Transverse colon (tissue), 4 donors: ENCODE measurements around the gene AIMP2. TPM values are rescaled to one million over a fixed set of nuclear protein-coding genes. Genes with fewer than 3 reads are reported as not detected.

Experiments
- DNase-seq: peaks from one replicate; pipeline ENCODE4 v3.0.0-alpha.2; 2019
- H3K27ac ChIP-seq, 4 donors: fragments of 200-600 bp; sonication (generic); 2 replicates each; pipeline ENCODE4 v1.5.1; 2016 to 2018; ENCODE audit warnings: inconsistent platforms in 4 of 4
- H3K27me3 ChIP-seq: fragments of 200-600 bp; sonication (generic); 2 replicates; pipeline ENCODE4 v1.5.1; 2017; ENCODE audit warnings: inconsistent platforms
- H3K36me3 ChIP-seq, 4 donors: fragments of 200-600 bp; sonication (generic); 2 replicates each; pipeline ENCODE4 v1.5.1; 2017 to 2019; ENCODE audit warnings: inconsistent platforms in 4 of 4
- H3K4me1 ChIP-seq, 4 donors: fragments of 200-600 bp; sonication (generic); 2 replicates each; pipeline ENCODE4 v1.5.1; 2017 to 2020; ENCODE audit warnings: inconsistent platforms in 4 of 4
- H3K4me3 ChIP-seq, 4 donors: fragments of 200-600 bp; sonication (generic); 1 replicate in 1 of 4; 2 replicates in 3 of 4; pipeline versions ENCODE4 v1.5.1 to v1.6.1; 2017 to 2019; ENCODE audit warnings: inconsistent platforms in 4 of 4
- H3K9me3 ChIP-seq, 2 donors: fragments of 200-600 bp; sonication (generic); 2 replicates each; pipeline ENCODE4 v1.5.1; 2017 to 2019; ENCODE audit warnings: inconsistent platforms in 2 of 2
- CTCF ChIP-seq, 5 experiments: fragments of 200-600 bp in 3 of 5; fragments of 450-650 bp in 2 of 5; sonication (generic) in 3 of 5; IDR thresholded peaks; 1 replicate in 2 of 5; 2 replicates in 3 of 5; pipeline ENCODE4 v1.5.1; 2016 to 2017; ENCODE audit warnings: antibody characterized with exemption in 5 of 5, inconsistent platforms in 3 of 5, mild to moderate bottlenecking in 2 of 5, moderate library complexity in 1 of 5
- EP300 ChIP-seq: sonication (generic); formaldehyde crosslinking; IDR thresholded peaks from one replicate; pipeline ENCODE4 v1.6.1; 2017; ENCODE audit warnings: antibody characterized with exemption, low read depth
- POLR2A ChIP-seq: fragments of 450-650 bp; IDR thresholded peaks from one replicate; pipeline ENCODE4 v1.6.1; 2016; ENCODE audit warnings: antibody characterized with exemption, mild to moderate bottlenecking, moderate library complexity
- POLR2AphosphoS5 ChIP-seq, 3 donors: sonication (generic); formaldehyde crosslinking; IDR thresholded peaks; one replicate each; pipeline ENCODE4 v1.6.1; 2016; ENCODE audit warnings: antibody characterized with exemption in 3 of 3
- WGBS, 2 donors: methylation state at CpG; one replicate each; pipeline ENCODE4 v1.1.5; 2018; ENCODE audit warnings: low coverage in 1 of 2; 5-methylcytosine and 5-hydroxymethylcytosine counted together
- in situ Hi-C, 4 donors: fragments of 200-750 bp; cut with MboI; loops; one replicate each; pipeline versions ENCODE4 v1.15.0 to v1.15.1; 2017; ENCODE audit warnings: low sequenced_read_pairs in 3 of 4, low pct_ligation_motif_present in 1 of 4, low pct_unique_long_range_greater_than_20kb in 1 of 4
- intact Hi-C: fragments of 100-400 bp; cut with DNase I; formaldehyde crosslinking; loops from one replicate; pipeline ENCODE4 v1.15.1; 2023; ENCODE audit warnings: low total_unique reads
- total RNA-seq, 4 donors: library from RNA; depleted of rRNA; stranded (reverse); fragments of >200 nt; gene quantifications; one replicate each; pipeline ENCODE4 v1.1.0, GENCODE V29; 2016

The AIMP2 gene
- total RNA-seq, 4 donors from 2014 or later: 4.9 to 56.8 (median 47.1) TPM

- no peak for DNase-seq
- H3K36me3 ChIP-seq: peaks cover 0 to 27% (median 13%) of the 10 kb centered on the region in 4 donors
- peaks cover 0 to 16% (median 9%) of the 10 kb centered on the region in 4 donors for H3K4me1 ChIP-seq
- no peaks in the 10 kb centered on the region for H3K9me3 ChIP-seq
- in situ Hi-C loops (no loop called here), intact Hi-C loops (no loop called here)
- TF ChIP-seq EP300 (no peak), POLR2AphosphoS5 (IDR thresholded peaks at IDR 0.05) (no peak), POLR2A (no peak), CTCF (IDR thresholded peaks at IDR 0.05) (no peak)
- H3K4me3 ChIP-seq: no peak overlapping the region
- no peaks in the 10 kb centered on the region for H3K27me3 ChIP-seq
- 80 to 95% methylated on average over 1 to 3 of the region's 3 CpGs for WGBS, 2 donors
- H3K27ac ChIP-seq: no peak overlapping the region
Observed at GRCh38 chr7:6031567-6031966, 22.5 kb downstream of the AIMP2 start.

- Histone ChIP-seq H3K9me3 (no peaks in the 10 kb centered on the region), H3K4me3 (no peak overlapping the region), H3K27me3 (no peaks in the 10 kb centered on the region), H3K27ac (no peak overlapping the region), H3K4me1 (peaks cover 0 to 10% (median 3%) of the 10 kb centered on the region in 4 donors), H3K36me3 (peaks cover 0 to 32% (median 16%) of the 10 kb centered on the region in 4 donors)
- TF ChIP-seq POLR2AphosphoS5 (IDR thresholded peaks at IDR 0.05): no peak
- TF ChIP-seq EP300: no peak
- no peak for TF ChIP-seq CTCF (IDR thresholded peaks at IDR 0.05)
- 74 to 82% methylated on average over 5 of the region's 5 CpGs for WGBS, 2 donors
- intact Hi-C loops: no loop called here
- in situ Hi-C loops: no loop called here
- DNase-seq: no peak
Observed at GRCh38 chr7:6032167-6032566, 23.1 kb downstream of the AIMP2 start.

DNA sequence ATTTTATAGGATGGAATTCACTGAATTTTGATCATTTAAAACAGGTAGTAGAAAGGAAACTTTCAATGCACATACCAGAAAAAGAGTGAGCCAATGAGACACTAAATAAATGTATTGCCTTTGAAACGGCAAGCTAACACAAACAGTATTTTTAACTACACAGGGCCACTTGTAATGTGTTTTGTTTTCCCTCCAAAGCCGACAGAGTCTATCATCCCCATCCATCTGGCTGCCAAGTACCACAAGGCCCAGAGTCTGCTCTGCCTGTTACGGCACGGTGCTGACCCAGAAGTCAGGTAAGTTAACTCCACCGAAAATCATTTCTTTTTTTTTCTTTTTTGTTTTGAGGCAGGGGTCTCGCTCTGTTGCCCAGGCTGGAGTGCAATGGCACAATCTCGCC is 23.6 kb downstream of the AIMP2 start:
- intact Hi-C loops: no loop called here
- Histone ChIP-seq H3K9me3 (no peaks in the 10 kb centered on the region), H3K27ac (no peak overlapping the region), H3K4me3 (no peak overlapping the region), H3K4me1 (peaks cover 0 to 6% (median 1%) of the 10 kb centered on the region in 4 donors), H3K27me3 (no peaks in the 10 kb centered on the region), H3K36me3 (peaks cover 0 to 35% (median 17%) of the 10 kb centered on the region in 4 donors)
- in situ Hi-C loops: no loop called here
- no peak for TF ChIP-seq EP300
- TF ChIP-seq POLR2AphosphoS5 (IDR thresholded peaks at IDR 0.05): no peak
- TF ChIP-seq POLR2A: no peak
- no peak for TF ChIP-seq CTCF (IDR thresholded peaks at IDR 0.05)
- WGBS, 2 donors: 86 to 89% methylated on average over 6 to 7 of the region's 7 CpGs
- no peak for DNase-seq

GRCh38 chr7:6035165-6035564 is 26.1 kb downstream of the AIMP2 start:
- H3K27me3 ChIP-seq: no peaks in the 10 kb centered on the region
- intact Hi-C loops: loop anchor here (2.0 kb wide), 1 partner anchor 22 kb away; no protein-coding TSS in a partner anchor

More at GRCh38 chr7:6035165-6035564, 26.1 kb downstream of the AIMP2 start:
- in situ Hi-C loops: no loop called here
- Histone ChIP-seq H3K4me1 (no peaks in the 10 kb centered on the region), H3K36me3 (peaks cover 0 to 46% (median 24%) of the 10 kb centered on the region in 4 donors), H3K27ac (no peak overlapping the region), H3K4me3 (no peak overlapping the region), H3K9me3 (no peaks in the 10 kb centered on the region)
- WGBS, 2 donors: 95 to 100% methylated on average over 1 to 10 of the region's 10 CpGs
- TF ChIP-seq POLR2A (no peak), POLR2AphosphoS5 (IDR thresholded peaks at IDR 0.05) (no peak), CTCF (IDR thresholded peaks at IDR 0.05) (no peak), EP300 (no peak)
- DNase-seq: no peak
